GM19193 (cell line): ENCODE measurements around the gene KLF13.

Experiments used
- POLR2A ChIP-seq: IDR thresholded peaks from 4 replicates; pipeline ENCODE4 v1.6.1; 2011; ENCODE audit not compliant: insufficient read depth, insufficient read length; ENCODE audit errors: extremely low read depth

KLF13 gene

GRCh38 chr15:31397851-31398661 is 71.4 kb downstream of the KLF13 start:
- TF ChIP-seq POLR2A: no peak

- no peak for TF ChIP-seq POLR2A
Measured at GRCh38 chr15:31398677-31399301, 72.2 kb downstream of the KLF13 start.

GRCh38 chr15:31399544-31400171 is 73.0 kb downstream of the KLF13 start:
- TF ChIP-seq POLR2A: no peak

GRCh38 chr15:31400222-31400927 is 73.7 kb downstream of the KLF13 start:
- TF ChIP-seq POLR2A: no peak

GRCh38 chr15:31401282-31401681 is 74.6 kb downstream of the KLF13 start:
- TF ChIP-seq POLR2A: no peak

- TF ChIP-seq POLR2A: no peak
Measured at GRCh38 chr15:31402003-31402402, 75.4 kb downstream of the KLF13 start.

GRCh38 chr15:31402511-31403056 is 75.9 kb downstream of the KLF13 start:
- TF ChIP-seq POLR2A: no peak

GRCh38 chr15:31403096-31403495 is 76.5 kb downstream of the KLF13 start:
- no peak for TF ChIP-seq POLR2A

GRCh38 chr15:31403606-31404005 is 77.0 kb downstream of the KLF13 start:
- TF ChIP-seq POLR2A: no peak

GRCh38 chr15:31404345-31404744 is 77.7 kb downstream of the KLF13 start:
- no peak for TF ChIP-seq POLR2A

GRCh38 chr15:31405200-31405920 is 78.7 kb downstream of the KLF13 start:
- TF ChIP-seq POLR2A: no peak

GRCh38 chr15:31407376-31407775 is 80.7 kb downstream of the KLF13 start:
- no peak for TF ChIP-seq POLR2A

- TF ChIP-seq POLR2A: no peak
Measured at GRCh38 chr15:31407851-31408250, 81.2 kb downstream of the KLF13 start.

GRCh38 chr15:31408724-31409123 is 82.1 kb downstream of the KLF13 start:
- TF ChIP-seq POLR2A: no peak

GRCh38 chr15:31409171-31409570 is 82.5 kb downstream of the KLF13 start:
- TF ChIP-seq POLR2A: no peak

- no peak for TF ChIP-seq POLR2A
Measured at GRCh38 chr15:31412824-31413223, 86.2 kb downstream of the KLF13 start.
